ENCODE measurements around the gene KRIT1.

Gene KRIT1

DNA sequence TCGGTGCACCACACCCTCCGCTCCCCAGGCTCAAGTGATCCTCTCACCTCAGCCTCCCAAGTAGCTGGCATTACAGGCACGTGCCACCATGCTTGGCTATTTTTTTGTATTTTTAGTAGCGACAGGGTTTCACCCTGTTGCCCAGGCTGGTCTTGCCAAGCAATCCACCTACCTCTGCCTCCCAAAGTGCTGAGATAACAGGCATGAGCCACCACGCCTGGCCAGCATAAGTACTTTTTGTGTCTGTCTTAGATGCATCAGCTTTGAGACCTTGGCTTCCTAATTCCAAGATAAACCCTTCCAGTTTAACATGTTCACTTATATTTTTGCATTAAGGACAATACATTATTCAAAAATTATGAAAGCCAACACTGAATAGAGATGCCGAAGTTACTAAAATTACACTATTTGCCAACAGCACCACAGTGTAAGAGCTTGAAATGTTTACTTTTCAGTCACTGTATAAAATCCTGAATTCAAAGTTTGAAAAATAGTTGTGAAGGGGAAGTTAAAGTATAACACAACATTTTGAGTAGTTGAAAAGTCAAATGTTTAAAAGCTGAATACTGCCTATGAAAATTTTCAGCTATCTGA lies 36.6 kb upstream of the KRIT1 start:
- no peak overlapping the region for H3K4me3 ChIP-seq (ENCODE audit: low read length)
- no peak for DNase-seq (ENCODE audit: low read depth)
- TF ChIP-seq, protein P1, sequence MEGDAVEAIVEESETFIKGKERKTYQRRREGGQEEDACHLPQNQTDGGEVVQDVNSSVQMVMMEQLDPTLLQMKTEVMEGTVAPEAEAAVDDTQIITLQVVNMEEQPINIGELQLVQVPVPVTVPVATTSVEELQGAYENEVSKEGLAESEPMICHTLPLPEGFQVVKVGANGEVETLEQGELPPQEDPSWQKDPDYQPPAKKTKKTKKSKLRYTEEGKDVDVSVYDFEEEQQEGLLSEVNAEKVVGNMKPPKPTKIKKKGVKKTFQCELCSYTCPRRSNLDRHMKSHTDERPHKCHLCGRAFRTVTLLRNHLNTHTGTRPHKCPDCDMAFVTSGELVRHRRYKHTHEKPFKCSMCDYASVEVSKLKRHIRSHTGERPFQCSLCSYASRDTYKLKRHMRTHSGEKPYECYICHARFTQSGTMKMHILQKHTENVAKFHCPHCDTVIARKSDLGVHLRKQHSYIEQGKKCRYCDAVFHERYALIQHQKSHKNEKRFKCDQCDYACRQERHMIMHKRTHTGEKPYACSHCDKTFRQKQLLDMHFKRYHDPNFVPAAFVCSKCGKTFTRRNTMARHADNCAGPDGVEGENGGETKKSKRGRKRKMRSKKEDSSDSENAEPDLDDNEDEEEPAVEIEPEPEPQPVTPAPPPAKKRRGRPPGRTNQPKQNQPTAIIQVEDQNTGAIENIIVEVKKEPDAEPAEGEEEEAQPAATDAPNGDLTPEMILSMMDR (conservative IDR thresholded peaks at IDR 0.05; ENCODE audit: low read length) = no peak

DNA sequence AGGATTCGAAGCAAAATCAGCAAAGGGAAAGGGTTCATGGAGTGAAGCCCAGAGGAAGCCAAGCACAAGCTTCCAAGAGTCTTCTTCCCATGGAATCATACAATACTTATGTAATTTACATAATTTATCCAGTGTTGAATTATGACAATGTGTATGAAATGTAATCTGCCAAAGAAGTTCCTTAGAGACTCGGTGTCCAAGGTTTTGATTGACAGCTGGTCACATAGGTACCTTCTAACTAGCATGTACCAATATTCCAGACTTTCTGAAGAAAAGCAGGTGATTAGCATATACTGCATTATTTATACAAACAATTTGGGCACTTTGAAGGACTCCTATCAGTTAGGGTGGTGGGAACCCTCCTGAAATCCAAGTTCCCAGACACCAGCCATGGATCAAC lies 35.3 kb upstream of the KRIT1 start:
- DNase-seq (ENCODE audit: low read depth) = no peak
- TF ChIP-seq, protein P1 (conservative IDR thresholded peaks at IDR 0.05; ENCODE audit: low read length) = no peak
- H3K4me3 ChIP-seq (ENCODE audit: low read length) = no peak overlapping the region

GRCh38 chr7:92279396-92280031 lies 33.8 kb upstream of the KRIT1 start:
- no peak for DNase-seq (ENCODE audit: low read depth)
- TF ChIP-seq, protein P1 (conservative IDR thresholded peaks at IDR 0.05; ENCODE audit: low read length) = no peak
- no peak overlapping the region for H3K4me3 ChIP-seq (ENCODE audit: low read length)

GRCh38 chr7:92276460-92276864 lies 30.7 kb upstream of the KRIT1 start:
- DNase-seq (ENCODE audit: low read depth) = no peak
- TF ChIP-seq, protein P1 (conservative IDR thresholded peaks at IDR 0.05; ENCODE audit: low read length) = no peak
- H3K4me3 ChIP-seq (ENCODE audit: low read length) = no peak overlapping the region

- H3K4me3 ChIP-seq (ENCODE audit: low read length) = no peak overlapping the region
- no peak for DNase-seq (ENCODE audit: low read depth)
- TF ChIP-seq, protein P1 (conservative IDR thresholded peaks at IDR 0.05; ENCODE audit: low read length) = no peak
These were observed 29.6 kb upstream of the KRIT1 start for GRCh38 chr7:92275327-92275726.

DNA sequence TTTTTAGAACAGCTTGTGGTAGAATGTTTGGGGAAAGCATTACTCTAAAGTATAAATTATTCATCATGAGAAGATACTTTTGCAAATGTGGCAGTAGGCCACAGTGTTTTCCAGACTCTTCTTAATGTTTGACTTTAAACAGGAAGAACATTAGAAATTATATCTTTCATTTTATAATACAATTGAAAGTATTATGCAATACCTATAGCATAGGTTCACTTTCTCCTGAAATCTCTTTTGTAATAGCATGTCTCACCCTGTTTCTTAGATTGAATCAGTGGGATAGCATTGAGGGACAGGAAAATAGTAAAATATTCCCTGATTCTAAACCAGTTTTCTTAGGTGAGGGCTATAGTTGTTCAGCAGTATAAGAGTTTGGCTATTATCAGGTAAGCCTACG lies 23.2 kb upstream of the KRIT1 start:
- H3K4me3 ChIP-seq (ENCODE audit: low read length) = no peak overlapping the region
- TF ChIP-seq, protein P1 (conservative IDR thresholded peaks at IDR 0.05; ENCODE audit: low read length) = no peak
- DNase-seq (ENCODE audit: low read depth) = no peak

All from AG10803 (cell line).